Stomach smooth muscle (tissue), 2 donors: Measurements from ENCODE around the gene RABAC1.
"Not testable (repeated sequence)": the region's sequence is repeated elsewhere in the genome, so short reads cannot be mapped to it uniquely, and the experiment has no call there.

Source experiments
- H3K27ac ChIP-seq: one replicate; pipeline ENCODE4 v1.7.0; 2013; ENCODE audit warnings: mild to moderate bottlenecking, low read length, inconsistent platforms
- H3K27me3 ChIP-seq, 2 donors: one replicate each; pipeline ENCODE4 v1.7.0; 2013; ENCODE audit warnings: low read length in 2 of 2; ENCODE audit not compliant: insufficient read depth in 2 of 2, control insufficient read depth in 1 of 2
- H3K36me3 ChIP-seq, 2 donors: one replicate each; pipeline ENCODE4 v1.7.0; 2013; ENCODE audit warnings: low read length in 2 of 2; ENCODE audit not compliant: control insufficient read depth in 2 of 2, insufficient read depth in 2 of 2
- H3K4me1 ChIP-seq: one replicate; pipeline ENCODE4 v1.7.0; 2013; ENCODE audit warnings: low read length; ENCODE audit not compliant: control insufficient read depth, insufficient read depth
- H3K4me3 ChIP-seq, 2 donors: one replicate each; pipeline ENCODE4 v1.7.0; 2013; ENCODE audit warnings: low read length in 2 of 2
- H3K9ac ChIP-seq, 2 donors: one replicate each; pipeline ENCODE4 v1.7.0; 2013; ENCODE audit warnings: low read length in 2 of 2, mild to moderate bottlenecking in 1 of 2
- H3K9me3 ChIP-seq, 2 donors: one replicate each; pipeline ENCODE4 v1.7.0; 2013; ENCODE audit warnings: low read length in 2 of 2; ENCODE audit not compliant: control insufficient read depth in 2 of 2
- donor health status: healthy.
- donor health status: Pancreatic carcinoma.

RABAC1 gene

GRCh38 chr19:41920882-41921576 lies 38.1 kb downstream of the RABAC1 start:
- no peaks in the 10 kb centered on the region for H3K36me3 ChIP-seq
- H3K4me3 ChIP-seq: no peak overlapping the region
- H3K9me3 ChIP-seq: peaks cover 0 to 3% of the 10 kb centered on the region in 2 donors
- no peaks in the 10 kb centered on the region for H3K4me1 ChIP-seq
- H3K27ac ChIP-seq: no peak overlapping the region
- no peak overlapping the region for H3K9ac ChIP-seq
- H3K27me3 ChIP-seq: peaks cover 83 to 85% of the 10 kb centered on the region in 2 donors

- Histone ChIP-seq H3K36me3 (no peaks in the 10 kb centered on the region), H3K4me3 (no peak overlapping the region), H3K9me3 (no peaks in the 10 kb centered on the region), H3K27me3 (peaks cover 83% of the 10 kb centered on the region in 2 donors), H3K27ac (no peak overlapping the region), H3K4me1 (peaks cover 4% of the 10 kb centered on the region), H3K9ac (no peak overlapping the region)
Measured at GRCh38 chr19:41919948-41920712, 39.0 kb downstream of the RABAC1 start.

GRCh38 chr19:41918653-41919244 lies 40.4 kb downstream of the RABAC1 start:
- H3K27me3 ChIP-seq: peaks cover 78 to 80% of the 10 kb centered on the region in 2 donors
- no peak overlapping the region for H3K9ac ChIP-seq
- no peaks in the 10 kb centered on the region for H3K36me3 ChIP-seq
- no peak overlapping the region for H3K4me3 ChIP-seq
- H3K27ac ChIP-seq: no peak overlapping the region
- no peaks in the 10 kb centered on the region for H3K9me3 ChIP-seq
- H3K4me1 ChIP-seq: peaks cover 5% of the 10 kb centered on the region

GRCh38 chr19:41918095-41918494 lies 41.0 kb downstream of the RABAC1 start:
- H3K9me3 ChIP-seq: no peaks in the 10 kb centered on the region
- no peak overlapping the region for H3K4me3 ChIP-seq
- no peaks in the 10 kb centered on the region for H3K36me3 ChIP-seq
- no peak overlapping the region for H3K27ac ChIP-seq
- no peak overlapping the region for H3K9ac ChIP-seq
- H3K27me3 ChIP-seq: peaks cover 79 to 84% of the 10 kb centered on the region in 2 donors
- H3K4me1 ChIP-seq: peaks cover 5% of the 10 kb centered on the region

GRCh38 chr19:41917676-41918075 lies 41.4 kb downstream of the RABAC1 start:
- Histone ChIP-seq H3K27me3 (peaks cover 75 to 80% of the 10 kb centered on the region in 2 donors), H3K9me3 (no peaks in the 10 kb centered on the region), H3K36me3 (no peaks in the 10 kb centered on the region), H3K27ac (no peak overlapping the region), H3K4me3 (no peak overlapping the region), H3K9ac (no peak overlapping the region), H3K4me1 (peaks cover 5% of the 10 kb centered on the region)

- Histone ChIP-seq H3K9me3 (no peaks in the 10 kb centered on the region), H3K27me3 (peaks cover 75 to 79% of the 10 kb centered on the region in 2 donors), H3K9ac (no peak overlapping the region), H3K4me3 (no peak overlapping the region), H3K4me1 (peaks cover 5% of the 10 kb centered on the region), H3K36me3 (no peaks in the 10 kb centered on the region), H3K27ac (no peak overlapping the region)
Measured at GRCh38 chr19:41915776-41916414, 43.2 kb downstream of the RABAC1 start.

- Histone ChIP-seq H3K27me3 (peaks cover 70 to 77% of the 10 kb centered on the region in 2 donors), H3K36me3 (no peaks in the 10 kb centered on the region), H3K9me3 (no peaks in the 10 kb centered on the region), H3K4me3 (peak overlapping the region in 1 of 2 donors; percentile 29), H3K4me1 (peaks cover 5% of the 10 kb centered on the region), H3K27ac (no peak overlapping the region), H3K9ac (no peak overlapping the region)
Measured at GRCh38 chr19:41915021-41915775, 43.9 kb downstream of the RABAC1 start.

GRCh38 chr19:41914424-41914834 lies 44.7 kb downstream of the RABAC1 start:
- not testable (repeated sequence) for H3K9me3 ChIP-seq, H3K9ac ChIP-seq, H3K27ac ChIP-seq, H3K4me1 ChIP-seq, H3K36me3 ChIP-seq, H3K4me3 ChIP-seq
- H3K27me3 ChIP-seq: peaks cover 63 to 71% of the 10 kb centered on the region in 2 donors

- no peak overlapping the region for H3K27ac ChIP-seq
- no peak overlapping the region for H3K4me3 ChIP-seq
- no peaks in the 10 kb centered on the region for H3K9me3 ChIP-seq
- no peak overlapping the region for H3K9ac ChIP-seq
- peaks cover 5% of the 10 kb centered on the region for H3K4me1 ChIP-seq
- H3K27me3 ChIP-seq: peaks cover 63 to 65% of the 10 kb centered on the region in 2 donors
- H3K36me3 ChIP-seq: no peaks in the 10 kb centered on the region
Measured at GRCh38 chr19:41913538-41914423, 45.3 kb downstream of the RABAC1 start.
